HG03571 (cell line): ENCODE results near the gene IFT81.
A peak's percentile ranks its signal among the peaks of the same experiment; 100 is the strongest.
"Not testable (repeated sequence)": the region's sequence is repeated elsewhere in the genome, so short reads cannot be mapped to it uniquely, and the experiment has no call there.

Source experiments
- ATAC-seq: cut with Tn5 transposase; IDR thresholded peaks from one replicate; pipeline ENCODE4 v1.9.1; 2021; ENCODE audit not compliant: unreplicated experiment

IFT81 gene

GRCh38 chr12:110244829-110245228 is 120.7 kb downstream of the IFT81 start:
- no peak for ATAC-seq

GRCh38 chr12:110245369-110245772 is 121.2 kb downstream of the IFT81 start:
- ATAC-seq: no peak

DNA sequence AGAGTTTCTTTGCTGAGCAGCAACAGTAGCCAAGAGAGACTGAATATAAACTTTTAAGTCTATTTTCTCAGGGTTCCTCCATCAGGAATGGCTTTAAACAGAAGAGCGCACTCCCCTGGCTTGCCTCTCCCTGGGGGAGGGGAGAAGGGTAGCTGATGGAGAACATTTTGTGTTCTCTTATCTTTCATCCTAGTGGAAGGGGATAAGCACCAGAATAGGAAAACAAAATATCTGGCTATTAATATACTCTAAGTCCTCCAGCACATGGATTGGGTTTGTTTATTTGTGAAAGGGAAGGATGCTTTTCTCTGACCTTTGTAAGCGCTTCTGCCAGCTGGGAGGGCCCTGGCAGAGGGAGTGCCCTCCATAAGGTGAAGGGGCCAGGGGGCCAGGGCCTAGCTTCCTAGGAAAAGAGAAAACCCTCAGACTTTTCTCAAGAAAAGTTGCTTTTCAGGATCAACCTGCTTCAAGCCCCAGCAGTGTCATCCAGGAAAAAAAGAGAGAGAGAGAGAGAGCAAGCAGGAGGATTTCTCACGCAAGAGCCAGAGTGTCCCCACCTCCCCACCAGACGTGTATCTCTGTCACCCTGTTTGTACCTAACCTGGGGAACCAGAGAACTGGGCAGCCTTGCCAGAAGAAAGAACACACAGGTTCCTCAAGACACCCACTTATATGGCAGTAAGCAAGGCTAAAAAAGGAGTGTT is 122.6 kb downstream of the IFT81 start:
- ATAC-seq: no peak

- no peak for ATAC-seq
These were observed 123.4 kb downstream of the IFT81 start for GRCh38 chr12:110247340-110248095.

DNA sequence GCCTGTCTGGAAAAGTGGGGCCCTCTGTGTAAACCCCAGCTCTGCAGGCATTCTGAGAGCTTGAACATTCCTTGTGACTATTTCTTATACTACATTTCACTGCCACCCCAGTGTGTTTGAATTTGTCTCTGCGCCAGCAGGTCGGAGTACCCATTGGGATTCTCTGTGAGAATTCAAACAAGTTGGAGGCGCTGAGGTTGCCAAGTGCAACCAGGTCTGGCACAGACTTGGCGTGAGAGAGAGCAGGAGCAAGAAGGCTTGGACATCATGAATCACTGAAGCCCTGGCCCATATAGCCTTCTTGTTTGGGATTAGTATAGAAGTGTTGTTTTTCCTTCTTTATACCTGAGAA is 123.9 kb downstream of the IFT81 start:
- ATAC-seq: no peak

- ATAC-seq: no peak
These were observed 124.9 kb downstream of the IFT81 start for GRCh38 chr12:110249105-110249504.

DNA sequence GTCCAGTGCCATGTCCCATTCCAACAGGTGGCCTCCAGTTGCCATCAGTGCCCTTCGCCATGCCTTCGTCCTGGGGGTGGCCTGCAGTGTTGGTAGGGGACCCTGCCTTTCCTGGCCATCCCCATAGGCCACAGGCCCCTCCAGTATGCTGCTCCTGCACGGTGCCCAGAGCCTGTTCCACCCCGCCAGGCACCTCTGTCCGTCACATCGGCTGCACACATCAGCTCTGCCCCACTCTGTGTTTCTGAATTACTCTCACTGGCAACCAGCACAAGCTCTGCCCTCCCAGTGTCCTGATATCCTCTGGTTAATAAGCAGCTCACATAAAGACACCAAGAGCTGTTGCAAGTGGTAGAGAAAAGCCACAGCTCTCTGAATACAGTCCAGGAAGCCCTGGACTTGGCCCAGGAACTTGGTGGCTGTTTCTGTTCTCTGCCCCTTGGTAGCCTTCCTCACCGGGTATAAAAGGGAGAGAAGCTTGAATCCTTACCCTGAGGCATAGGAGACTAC is 125.6 kb downstream of the IFT81 start:
- ATAC-seq: peak; percentile 48

GRCh38 chr12:110251381-110251780 is 127.2 kb downstream of the IFT81 start:
- ATAC-seq: no peak

- ATAC-seq: no peak
These were observed 128.6 kb downstream of the IFT81 start for GRCh38 chr12:110252716-110253115.

DNA sequence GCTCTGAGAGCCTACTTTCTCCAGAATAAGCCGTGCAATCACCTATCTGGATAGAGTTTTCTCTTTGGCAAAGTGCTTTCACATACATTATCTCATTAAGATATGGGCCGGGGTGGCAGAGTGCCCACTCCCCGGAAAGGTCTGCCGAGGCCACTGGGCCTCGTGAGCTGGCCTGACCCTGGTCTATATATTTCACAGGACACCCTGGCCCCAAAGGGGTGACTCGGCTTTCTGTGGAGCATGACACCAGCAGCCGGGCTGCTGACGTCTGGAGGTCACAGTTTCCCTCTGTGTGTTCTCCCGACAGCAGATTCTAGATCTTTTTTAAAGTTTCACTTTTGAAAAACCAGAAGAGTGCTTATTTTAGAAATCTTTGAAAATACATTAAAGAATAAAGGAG is 129.0 kb downstream of the IFT81 start:
- no peak for ATAC-seq

DNA sequence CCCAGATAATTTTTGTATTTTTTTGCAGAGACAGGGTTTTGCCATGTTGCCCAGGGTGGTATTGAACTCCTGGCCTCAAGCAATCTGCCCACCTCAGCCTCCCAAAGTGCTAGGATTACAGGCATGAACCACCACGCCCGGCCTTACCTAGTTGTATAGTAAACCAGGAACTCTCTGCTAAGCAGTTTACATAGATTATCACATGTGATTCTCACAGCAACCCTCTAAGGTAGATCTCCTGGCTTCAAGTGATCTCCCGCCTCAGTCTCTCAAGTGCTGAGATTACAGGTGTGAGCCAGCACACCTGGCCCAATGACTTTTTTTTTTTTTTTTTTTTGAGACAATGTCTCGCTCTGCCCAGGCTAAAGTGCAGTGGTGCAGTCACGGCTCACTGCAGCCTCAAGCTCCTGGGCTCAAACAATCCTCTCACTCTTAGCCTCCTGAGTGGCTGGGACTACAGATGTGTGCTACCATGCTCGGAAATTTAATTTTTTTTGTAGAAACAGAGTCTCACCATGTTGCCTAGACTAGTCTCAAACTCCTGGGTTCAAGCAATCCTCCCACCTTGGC is 130.9 kb downstream of the IFT81 start:
- ATAC-seq: no peak

DNA sequence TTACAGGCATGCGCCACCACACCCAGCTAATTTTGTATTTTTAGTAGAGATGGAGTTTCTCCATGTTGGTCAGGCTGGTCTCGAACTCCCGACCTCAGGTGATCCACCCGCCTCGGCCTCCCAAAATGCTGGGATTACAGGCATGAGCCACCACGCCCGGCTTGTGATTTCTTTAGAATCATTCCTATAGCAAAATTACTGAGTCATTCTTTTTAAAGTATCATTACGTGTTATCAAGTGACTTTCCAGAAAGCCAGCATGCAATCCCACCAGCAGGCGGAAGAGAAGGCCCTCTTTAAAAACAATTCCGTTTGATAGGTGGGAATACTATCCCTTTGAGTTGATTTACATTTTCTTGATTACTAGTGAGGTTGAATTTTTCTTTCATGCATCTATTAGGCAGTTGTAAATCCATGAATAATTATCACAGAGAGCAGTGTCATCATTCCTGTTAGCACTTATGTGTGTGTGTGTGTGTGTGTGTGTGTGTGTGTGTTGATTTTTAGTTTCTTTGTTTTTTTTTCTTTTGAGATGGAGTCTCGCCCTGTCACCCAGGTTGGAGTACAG is 131.8 kb downstream of the IFT81 start:
- not testable (repeated sequence) for ATAC-seq

DNA sequence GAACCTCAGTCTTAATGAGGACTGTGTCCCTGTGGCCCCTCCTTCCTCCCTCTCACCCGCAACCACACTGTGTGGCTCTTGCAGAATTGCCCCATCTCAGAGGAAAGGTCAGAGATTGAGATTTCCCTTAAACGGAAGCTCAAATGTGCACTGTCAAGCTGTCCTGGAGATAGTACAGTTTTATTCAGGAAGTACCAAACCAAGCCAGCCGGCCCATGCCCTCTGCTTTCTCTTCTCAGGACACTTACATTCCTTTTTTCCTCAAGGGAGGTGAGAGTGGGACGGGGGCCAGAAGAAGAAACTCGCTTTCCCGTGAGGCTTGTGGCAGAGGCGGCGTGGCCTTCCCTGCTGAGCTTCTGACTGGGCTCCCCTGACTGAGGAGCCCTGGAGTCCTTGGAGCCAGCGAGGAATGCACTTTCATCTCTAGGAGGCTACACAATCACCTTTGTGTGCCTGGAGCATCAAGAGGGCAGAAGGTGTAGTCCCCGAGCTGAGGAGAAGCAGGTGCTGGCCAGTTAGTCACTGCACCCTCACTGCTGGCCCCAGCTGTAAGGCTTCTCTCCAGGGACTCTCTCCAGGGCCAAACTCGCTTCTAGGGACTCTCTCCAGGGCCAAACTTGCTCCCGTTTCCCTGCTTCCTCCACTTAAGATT is 132.7 kb downstream of the IFT81 start:
- no peak for ATAC-seq

GRCh38 chr12:110258466-110258865 is 134.3 kb downstream of the IFT81 start:
- ATAC-seq: no peak

- ATAC-seq: no peak
These were observed 138.6 kb downstream of the IFT81 start for GRCh38 chr12:110262442-110263388.

- no peak for ATAC-seq
These were observed 142.3 kb downstream of the IFT81 start for GRCh38 chr12:110266381-110266960.

DNA sequence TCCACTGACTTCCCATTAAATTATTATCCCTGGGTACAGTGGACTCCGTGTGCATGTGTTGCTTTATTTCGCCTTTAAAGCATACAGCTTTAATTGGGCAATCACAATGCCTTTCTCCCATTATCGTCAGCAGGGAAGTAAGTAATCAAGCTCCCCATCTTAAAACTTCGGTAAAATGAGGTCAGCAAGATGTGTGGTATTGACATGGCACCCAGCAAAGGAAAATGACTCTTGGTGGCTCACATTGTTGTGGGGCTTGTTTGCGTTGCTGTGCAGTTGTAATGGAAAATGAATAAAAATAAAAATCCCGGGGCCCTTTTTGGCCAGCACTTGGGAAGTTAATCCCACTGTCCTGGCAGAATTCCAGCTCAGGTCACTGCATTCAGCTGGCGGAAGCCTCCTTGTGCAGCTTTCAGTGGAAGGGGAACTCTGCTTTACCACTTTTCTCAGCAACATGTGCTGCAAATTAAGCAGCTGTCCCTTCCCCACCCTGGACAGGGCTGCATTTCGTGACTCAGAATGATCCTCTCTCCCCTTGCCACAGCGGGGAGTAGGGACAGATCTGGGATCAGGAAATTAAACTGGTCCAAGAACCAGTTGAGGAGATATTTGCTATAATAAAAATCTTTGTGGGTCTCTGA is 142.9 kb downstream of the IFT81 start:
- ATAC-seq: no peak
